SK-N-SH treated with all-trans-retinoic acid at 6 μM for 48 hours (cell line): ENCODE measurements around the gene KCNB1.

Experiments used
- ATAC-seq: fragments of 200-7000 bp; cut with Tn5 transposase; 3 replicates; pipeline ENCODE4 v1.9.1; 2020; ENCODE audit warnings: mild to moderate bottlenecking, moderate library complexity
- ARNTL ChIP-seq: fragments of 450-650 bp; formaldehyde crosslinking; IDR thresholded peaks from 2 replicates; pipeline ENCODE4 v1.5.0; 2020; ENCODE audit warnings: low read depth, mild to moderate bottlenecking, moderate library complexity, borderline replicate concordance
- BACH2 ChIP-seq: fragments of 250-450 bp; sonication (Bioruptor Pico); IDR thresholded peaks from 2 replicates; pipeline ENCODE4 v1.9.0; 2021; ENCODE audit warnings: mild to moderate bottlenecking, borderline replicate concordance
- CREB5 ChIP-seq: fragments of 250-450 bp; sonication (Bioruptor Pico); IDR thresholded peaks from 2 replicates; pipeline ENCODE4 v1.5.1; 2020; ENCODE audit warnings: low read depth, mild to moderate bottlenecking, moderate library complexity
- CSDC2 ChIP-seq: fragments of 250-450 bp; sonication (Bioruptor Pico); IDR thresholded peaks from 2 replicates; pipeline ENCODE4 v1.5.0; 2020; ENCODE audit warnings: mild to moderate bottlenecking, moderate library complexity
- CSRNP3 ChIP-seq: fragments of 250-450 bp; sonication (Bioruptor Pico); IDR thresholded peaks from 2 replicates; pipeline ENCODE4 v1.5.1; 2021; ENCODE audit warnings: mild to moderate bottlenecking, moderate library complexity
- ESRRG ChIP-seq: fragments of 250-450 bp; sonication (Bioruptor Pico); IDR thresholded peaks from 2 replicates; pipeline ENCODE4 v1.6.1; 2021; ENCODE audit warnings: mild to moderate bottlenecking
- GLIS3 ChIP-seq: fragments of 250-450 bp; sonication (Bioruptor Pico); IDR thresholded peaks from 2 replicates; pipeline ENCODE4 v1.5.0; 2020; ENCODE audit warnings: mild to moderate bottlenecking, moderate library complexity
- ISL1 ChIP-seq: fragments of 250-450 bp; sonication (Bioruptor Pico); IDR thresholded peaks from 2 replicates; pipeline ENCODE4 v2.1.2; 2022; ENCODE audit warnings: mild to moderate bottlenecking, moderate library complexity
- OSR1 ChIP-seq: fragments of 250-450 bp; sonication (Bioruptor Pico); IDR thresholded peaks from 2 replicates; pipeline ENCODE4 v1.8.0; 2022; ENCODE audit warnings: moderate library complexity, mild to moderate bottlenecking, inconsistent platforms
- PPARA ChIP-seq: fragments of 250-450 bp; sonication (Bioruptor Pico); IDR thresholded peaks from 2 replicates; pipeline ENCODE4 v1.5.0; 2020; ENCODE audit warnings: mild to moderate bottlenecking, borderline replicate concordance
- RARB ChIP-seq: fragments of 250-450 bp; sonication (Bioruptor Pico); IDR thresholded peaks from 2 replicates; pipeline ENCODE4 v1.8.0; 2021; ENCODE audit warnings: mild to moderate bottlenecking, moderate library complexity
- SNAI2 ChIP-seq: fragments of 250-450 bp; sonication (Bioruptor Pico); IDR thresholded peaks from 2 replicates; pipeline ENCODE4 v1.5.0; 2020; ENCODE audit warnings: mild to moderate bottlenecking, moderate library complexity
- TCF4 ChIP-seq: fragments of 250-450 bp; sonication (Bioruptor Pico); IDR thresholded peaks from 2 replicates; pipeline ENCODE4 v1.8.0; 2021; ENCODE audit warnings: mild to moderate bottlenecking, moderate library complexity, borderline replicate concordance
- TOX ChIP-seq: fragments of 250-450 bp; sonication (Bioruptor Pico); IDR thresholded peaks from 2 replicates; pipeline ENCODE4 v1.8.0; 2021; ENCODE audit warnings: mild to moderate bottlenecking, moderate library complexity, borderline replicate concordance
- ZFP30 ChIP-seq: fragments of 450-650 bp; formaldehyde crosslinking; IDR thresholded peaks from 2 replicates; pipeline ENCODE4 v1.5.0; 2022; ENCODE audit warnings: mild to moderate bottlenecking, moderate library complexity
- ZNF565 ChIP-seq: fragments of 450-650 bp; formaldehyde crosslinking; conservative IDR thresholded peaks from 2 replicates; pipeline ENCODE4 v1.5.0; 2020; ENCODE audit warnings: low read depth, mild to moderate bottlenecking, moderate library complexity
- ZNF70 ChIP-seq: fragments of 450-650 bp; formaldehyde crosslinking; IDR thresholded peaks from 2 replicates; pipeline ENCODE4 v1.5.0; 2020; ENCODE audit warnings: mild to moderate bottlenecking, moderate library complexity
- ZNF8 ChIP-seq: fragments of 450-650 bp; formaldehyde crosslinking; IDR thresholded peaks from 2 replicates; pipeline ENCODE4 v1.5.0; 2020; ENCODE audit warnings: mild to moderate bottlenecking, moderate library complexity
- TF ChIP-seq, protein P1 (sequence below): fragments of 250-450 bp; sonication (Bioruptor Pico); IDR thresholded peaks from 2 replicates; pipeline ENCODE4 v1.8.0; 2020; ENCODE audit warnings: mild to moderate bottlenecking, moderate library complexity, borderline replicate concordance
- TF ChIP-seq, protein P2 (sequence below): fragments of 250-450 bp; sonication (Bioruptor Pico); IDR thresholded peaks from 2 replicates; pipeline ENCODE4 v1.5.0; 2020; ENCODE audit warnings: mild to moderate bottlenecking, moderate library complexity

The KCNB1 gene

GRCh38 chr20:49319208-49319809 lies 163.2 kb downstream of the KCNB1 start (continued):
- TF ChIP-seq, protein P1, sequence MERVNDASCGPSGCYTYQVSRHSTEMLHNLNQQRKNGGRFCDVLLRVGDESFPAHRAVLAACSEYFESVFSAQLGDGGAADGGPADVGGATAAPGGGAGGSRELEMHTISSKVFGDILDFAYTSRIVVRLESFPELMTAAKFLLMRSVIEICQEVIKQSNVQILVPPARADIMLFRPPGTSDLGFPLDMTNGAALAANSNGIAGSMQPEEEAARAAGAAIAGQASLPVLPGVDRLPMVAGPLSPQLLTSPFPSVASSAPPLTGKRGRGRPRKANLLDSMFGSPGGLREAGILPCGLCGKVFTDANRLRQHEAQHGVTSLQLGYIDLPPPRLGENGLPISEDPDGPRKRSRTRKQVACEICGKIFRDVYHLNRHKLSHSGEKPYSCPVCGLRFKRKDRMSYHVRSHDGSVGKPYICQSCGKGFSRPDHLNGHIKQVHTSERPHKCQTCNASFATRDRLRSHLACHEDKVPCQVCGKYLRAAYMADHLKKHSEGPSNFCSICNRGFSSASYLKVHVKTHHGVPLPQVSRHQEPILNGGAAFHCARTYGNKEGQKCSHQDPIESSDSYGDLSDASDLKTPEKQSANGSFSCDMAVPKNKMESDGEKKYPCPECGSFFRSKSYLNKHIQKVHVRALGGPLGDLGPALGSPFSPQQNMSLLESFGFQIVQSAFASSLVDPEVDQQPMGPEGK (CRISPR knock-in tag): no peak
- TF ChIP-seq CSRNP3: no peak
- TF ChIP-seq ESRRG: no peak
- TF ChIP-seq ISL1 (CRISPR knock-in tag): no peak

DNA sequence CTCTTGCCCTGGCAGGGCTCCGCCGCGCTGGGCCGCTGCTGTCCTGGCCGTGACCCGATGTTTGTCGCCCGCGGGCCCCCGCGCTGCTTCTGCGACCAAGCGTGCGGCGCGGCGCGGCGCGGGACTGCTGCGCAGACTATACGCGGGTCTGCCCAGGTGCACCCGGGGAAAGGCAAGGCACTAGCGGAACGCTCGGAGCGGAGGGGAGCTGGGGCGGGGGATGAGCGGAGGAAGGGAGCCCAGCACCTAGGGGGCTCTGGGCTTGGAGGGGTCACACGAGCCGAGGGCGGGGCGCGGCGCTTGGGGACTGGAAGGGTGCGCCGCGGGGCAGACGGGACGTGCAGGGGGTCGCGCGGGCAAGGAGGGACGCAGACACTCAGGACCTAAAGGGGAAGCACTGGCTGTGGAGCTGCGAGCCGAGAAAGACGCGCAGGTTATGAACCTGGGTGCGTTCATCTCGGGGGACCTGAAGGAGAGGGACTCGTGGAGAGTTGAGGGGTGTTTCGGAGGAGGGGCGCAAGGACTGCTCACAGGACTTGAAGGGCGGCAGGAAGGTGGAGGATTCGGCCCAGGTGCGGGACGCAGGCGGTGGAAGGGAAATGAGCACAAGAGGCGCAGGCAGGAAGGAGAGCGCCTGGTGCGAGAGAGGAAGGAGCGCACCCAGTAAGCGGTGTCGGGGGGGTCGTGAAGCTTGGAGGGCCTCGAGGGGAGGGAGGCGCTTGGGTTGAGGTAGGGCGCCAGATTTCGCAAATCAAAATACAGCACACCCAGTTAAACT lies 163.8 kb downstream of the KCNB1 start:
- peak; percentile 28 for ATAC-seq
- TF ChIP-seq PPARA (CRISPR knock-in tag) (no peak), ZNF70 (CRISPR knock-in tag) (no peak), CSRNP3 (no peak), TOX (no peak), SNAI2 (CRISPR knock-in tag) (no peak), CREB5 (CRISPR knock-in tag) (no peak), ZFP30 (CRISPR knock-in tag) (no peak), ZNF8 (CRISPR knock-in tag) (no peak), BACH2 (CRISPR knock-in tag) (no peak), ARNTL (CRISPR knock-in tag) (no peak), ISL1 (CRISPR knock-in tag) (no peak), TCF4 (CRISPR knock-in tag) (no peak), RARB (CRISPR knock-in tag) (no peak), OSR1 (CRISPR knock-in tag) (no peak), ZNF565 (no peak), ESRRG (no peak), GLIS3 (CRISPR knock-in tag) (no peak), CSDC2 (CRISPR knock-in tag) (no peak)
- TF ChIP-seq, protein P2, sequence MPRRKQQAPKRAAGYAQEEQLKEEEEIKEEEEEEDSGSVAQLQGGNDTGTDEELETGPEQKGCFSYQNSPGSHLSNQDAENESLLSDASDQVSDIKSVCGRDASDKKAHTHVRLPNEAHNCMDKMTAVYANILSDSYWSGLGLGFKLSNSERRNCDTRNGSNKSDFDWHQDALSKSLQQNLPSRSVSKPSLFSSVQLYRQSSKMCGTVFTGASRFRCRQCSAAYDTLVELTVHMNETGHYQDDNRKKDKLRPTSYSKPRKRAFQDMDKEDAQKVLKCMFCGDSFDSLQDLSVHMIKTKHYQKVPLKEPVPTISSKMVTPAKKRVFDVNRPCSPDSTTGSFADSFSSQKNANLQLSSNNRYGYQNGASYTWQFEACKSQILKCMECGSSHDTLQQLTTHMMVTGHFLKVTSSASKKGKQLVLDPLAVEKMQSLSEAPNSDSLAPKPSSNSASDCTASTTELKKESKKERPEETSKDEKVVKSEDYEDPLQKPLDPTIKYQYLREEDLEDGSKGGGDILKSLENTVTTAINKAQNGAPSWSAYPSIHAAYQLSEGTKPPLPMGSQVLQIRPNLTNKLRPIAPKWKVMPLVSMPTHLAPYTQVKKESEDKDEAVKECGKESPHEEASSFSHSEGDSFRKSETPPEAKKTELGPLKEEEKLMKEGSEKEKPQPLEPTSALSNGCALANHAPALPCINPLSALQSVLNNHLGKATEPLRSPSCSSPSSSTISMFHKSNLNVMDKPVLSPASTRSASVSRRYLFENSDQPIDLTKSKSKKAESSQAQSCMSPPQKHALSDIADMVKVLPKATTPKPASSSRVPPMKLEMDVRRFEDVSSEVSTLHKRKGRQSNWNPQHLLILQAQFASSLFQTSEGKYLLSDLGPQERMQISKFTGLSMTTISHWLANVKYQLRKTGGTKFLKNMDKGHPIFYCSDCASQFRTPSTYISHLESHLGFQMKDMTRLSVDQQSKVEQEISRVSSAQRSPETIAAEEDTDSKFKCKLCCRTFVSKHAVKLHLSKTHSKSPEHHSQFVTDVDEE (CRISPR knock-in tag): no peak
- TF ChIP-seq, protein P1 (CRISPR knock-in tag): no peak
